GM13976 (cell line): ENCODE results near the gene ANKRD40.

Source experiments
- DNase-seq: peaks from one replicate; pipeline ENCODE4 v3.0.0; 2012; ENCODE audit warnings: low spot score
- in situ Hi-C: fragments of 300-500 bp; cut with MboI; formaldehyde crosslinking; loops from one replicate; pipeline ENCODE4 v1.12.0; 2022; ENCODE audit warnings: low sequenced_read_pairs, mixed read lengths, inconsistent platforms; ENCODE audit not compliant: unreplicated experiment
- TF ChIP-seq, protein P1 (sequence below): IDR thresholded peaks from 2 replicates; pipeline ENCODE4 v1.5.1; 2012; ENCODE audit warnings: borderline replicate concordance, mild to moderate bottlenecking; ENCODE audit not compliant: insufficient read depth; ENCODE audit errors: extremely low read depth, missing control alignments, control extremely low read depth

Gene ANKRD40

DNA sequence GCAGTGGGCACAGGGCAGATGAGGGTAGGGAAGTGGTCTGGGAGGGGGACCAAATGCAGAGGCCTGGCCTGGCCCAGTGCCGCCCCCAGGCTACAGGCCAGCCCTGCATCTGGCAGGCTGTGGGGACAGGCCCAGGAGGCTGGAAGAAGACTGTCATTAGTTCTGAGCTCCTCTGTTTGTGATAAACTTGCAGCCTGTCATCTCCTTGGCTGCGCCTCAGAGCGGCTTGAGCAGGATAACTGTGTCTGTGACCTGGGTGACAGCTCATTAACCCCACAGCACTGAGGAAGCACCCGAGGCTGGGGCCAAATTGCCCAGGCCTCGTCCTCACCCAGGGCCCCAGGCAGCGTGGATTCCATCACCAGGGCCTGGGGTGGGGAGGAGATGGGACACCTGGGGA, 49.1 kb downstream of the ANKRD40 start:
- TF ChIP-seq, protein P1, sequence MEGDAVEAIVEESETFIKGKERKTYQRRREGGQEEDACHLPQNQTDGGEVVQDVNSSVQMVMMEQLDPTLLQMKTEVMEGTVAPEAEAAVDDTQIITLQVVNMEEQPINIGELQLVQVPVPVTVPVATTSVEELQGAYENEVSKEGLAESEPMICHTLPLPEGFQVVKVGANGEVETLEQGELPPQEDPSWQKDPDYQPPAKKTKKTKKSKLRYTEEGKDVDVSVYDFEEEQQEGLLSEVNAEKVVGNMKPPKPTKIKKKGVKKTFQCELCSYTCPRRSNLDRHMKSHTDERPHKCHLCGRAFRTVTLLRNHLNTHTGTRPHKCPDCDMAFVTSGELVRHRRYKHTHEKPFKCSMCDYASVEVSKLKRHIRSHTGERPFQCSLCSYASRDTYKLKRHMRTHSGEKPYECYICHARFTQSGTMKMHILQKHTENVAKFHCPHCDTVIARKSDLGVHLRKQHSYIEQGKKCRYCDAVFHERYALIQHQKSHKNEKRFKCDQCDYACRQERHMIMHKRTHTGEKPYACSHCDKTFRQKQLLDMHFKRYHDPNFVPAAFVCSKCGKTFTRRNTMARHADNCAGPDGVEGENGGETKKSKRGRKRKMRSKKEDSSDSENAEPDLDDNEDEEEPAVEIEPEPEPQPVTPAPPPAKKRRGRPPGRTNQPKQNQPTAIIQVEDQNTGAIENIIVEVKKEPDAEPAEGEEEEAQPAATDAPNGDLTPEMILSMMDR = no peak
- in situ Hi-C loops = no loop called here
- no peak for DNase-seq

DNA sequence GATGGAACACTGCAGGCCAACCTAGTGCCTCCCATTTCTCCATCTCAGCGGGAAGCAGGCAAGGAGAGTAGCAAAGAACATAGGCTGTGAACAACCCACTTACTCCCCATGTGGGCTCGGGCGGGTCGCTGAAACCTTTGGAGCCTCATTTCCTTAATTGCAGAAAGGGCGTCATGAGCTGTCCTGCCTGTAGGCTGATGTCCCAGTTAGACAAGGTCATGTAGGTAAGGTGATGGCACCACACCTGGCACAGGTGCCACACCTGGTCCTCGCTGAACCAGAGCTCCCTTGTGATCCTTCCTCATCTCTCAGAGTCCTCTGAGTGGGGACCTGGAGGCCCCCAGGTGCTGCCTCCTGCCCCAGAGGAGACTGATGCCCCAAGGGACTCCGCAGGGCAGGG, 50.1 kb downstream of the ANKRD40 start:
- DNase-seq = no peak
- TF ChIP-seq, protein P1 = no peak
- in situ Hi-C loops = no loop called here

DNA sequence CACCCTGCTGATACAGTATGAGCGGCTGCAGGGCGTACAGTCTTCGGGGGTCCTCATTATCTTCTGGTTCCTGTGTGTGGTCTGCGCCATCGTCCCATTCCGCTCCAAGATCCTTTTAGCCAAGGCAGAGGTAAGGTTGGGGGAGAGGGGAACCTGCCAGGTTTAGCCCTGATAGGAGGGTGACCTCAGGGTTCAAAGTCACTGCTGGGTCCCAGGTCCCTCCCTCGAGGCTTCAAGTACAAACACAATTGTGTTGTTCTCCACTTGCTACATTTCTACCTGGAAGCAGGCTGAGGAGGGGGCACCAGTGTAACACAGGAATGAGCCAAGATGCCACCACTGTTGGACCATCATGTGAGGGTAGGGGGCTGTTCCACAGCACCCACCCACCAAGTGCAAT, 50.7 kb downstream of the ANKRD40 start:
- in situ Hi-C loops = no loop called here
- TF ChIP-seq, protein P1 = no peak
- no peak for DNase-seq

DNA sequence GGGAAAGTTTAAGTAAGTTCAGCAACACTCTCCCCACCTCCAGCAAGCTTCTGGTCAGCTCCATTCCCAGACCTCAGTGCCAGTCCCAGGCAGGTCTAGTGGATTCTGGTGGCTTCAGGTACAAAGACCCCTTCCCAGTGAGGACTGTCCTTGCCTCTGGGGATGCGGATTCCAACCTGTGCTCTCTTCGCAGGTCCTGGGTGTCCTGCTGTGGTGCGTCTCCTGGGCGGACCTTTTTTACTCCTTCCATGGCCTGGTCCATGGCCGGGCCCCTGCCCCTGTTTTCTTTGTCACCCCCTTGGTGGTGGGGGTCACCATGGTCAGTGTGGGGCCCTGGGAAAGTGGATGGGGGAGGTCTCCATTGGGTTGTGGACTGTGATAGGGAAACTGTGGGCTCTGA, 51.2 kb downstream of the ANKRD40 start:
- DNase-seq = no peak
- TF ChIP-seq, protein P1 = no peak
- in situ Hi-C loops = no loop called here

DNA sequence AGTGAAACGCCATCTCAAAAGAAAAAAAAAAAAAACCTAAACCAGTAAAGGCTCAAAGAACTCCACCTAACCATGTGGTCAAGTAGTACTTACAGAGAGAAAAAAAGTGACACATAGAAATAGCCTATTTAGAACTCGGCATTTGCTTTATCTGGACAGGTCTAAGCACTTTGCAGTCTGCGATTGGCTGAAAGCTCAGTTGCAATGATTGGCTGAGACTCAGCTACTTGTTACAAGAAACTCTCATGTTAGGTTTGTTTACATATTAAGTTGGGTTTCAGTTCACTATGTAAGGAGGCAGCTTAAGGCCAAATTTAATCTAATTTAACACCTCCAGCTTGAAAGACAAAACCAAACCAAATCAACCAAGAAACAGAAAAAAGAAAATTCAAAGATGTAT, 54.0 kb downstream of the ANKRD40 start:
- TF ChIP-seq, protein P1 = no peak
- DNase-seq = no peak
- in situ Hi-C loops = no loop called here

DNA sequence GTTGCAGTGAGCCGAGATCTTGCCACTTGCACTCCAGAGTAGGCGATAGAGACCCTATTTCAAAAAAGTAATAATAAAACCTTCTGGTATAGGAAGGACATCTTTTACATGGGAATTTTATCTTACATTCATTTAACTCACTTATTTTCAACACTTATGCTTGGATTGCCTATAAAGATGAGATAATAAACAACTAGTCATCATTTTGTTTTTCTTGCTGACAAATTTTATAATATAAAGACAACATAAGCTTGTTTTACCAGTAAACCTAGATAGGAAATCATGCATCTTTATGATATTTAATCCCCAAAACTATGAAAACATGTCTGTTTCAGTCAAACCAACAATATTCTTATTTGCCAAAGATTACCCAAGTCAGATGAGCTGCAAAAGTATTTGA, 56.1 kb downstream of the ANKRD40 start:
- in situ Hi-C loops = no loop called here
- no peak for DNase-seq
- TF ChIP-seq, protein P1 = no peak
